DMS 273 treated with DMSO at 0.1 percent for 48 hours (cell line): ENCODE data around the gene PDLIM5.
"Not testable (repeated sequence)": the region's sequence is repeated elsewhere in the genome, so short reads cannot be mapped to it uniquely, and the experiment has no call there.

Experiments used
- DNase-seq: peaks from one replicate; lab custom pipeline; 2025; lab: John Stamatoyannopoulos, UW

PDLIM5 gene

GRCh38 chr4:94653095-94653649, 201.4 kb downstream of the PDLIM5 start:
- no peak for DNase-seq

DNA sequence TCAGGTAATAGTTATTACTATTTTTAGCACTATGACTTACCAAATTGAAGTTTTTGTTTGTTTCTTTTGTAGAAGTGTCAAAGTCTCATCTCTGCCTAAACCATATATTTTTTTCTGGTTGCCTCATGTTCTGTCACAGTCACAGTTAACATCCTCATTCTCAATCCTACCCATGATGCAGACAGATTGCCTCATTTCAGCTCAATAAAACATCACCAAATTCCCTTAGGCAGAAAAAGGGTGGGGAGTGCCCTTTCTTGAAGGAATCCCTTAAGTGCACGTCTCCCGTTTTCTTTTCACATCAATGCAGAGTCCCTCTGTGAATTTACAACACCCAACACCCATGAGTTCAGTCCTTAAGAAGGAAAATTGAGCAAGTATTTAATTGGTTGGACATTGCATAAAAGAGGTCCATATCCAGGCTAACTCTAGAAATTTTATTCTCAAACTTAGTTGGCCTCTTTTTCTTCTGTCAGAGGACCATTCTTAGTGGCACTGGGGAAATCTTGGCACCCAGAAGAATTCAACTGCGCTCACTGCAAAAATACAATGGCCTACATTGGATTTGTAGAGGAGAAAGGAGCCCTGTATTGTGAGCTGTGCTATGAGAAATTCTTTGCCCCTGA, 202.4 kb downstream of the PDLIM5 start:
- no peak for DNase-seq

DNA sequence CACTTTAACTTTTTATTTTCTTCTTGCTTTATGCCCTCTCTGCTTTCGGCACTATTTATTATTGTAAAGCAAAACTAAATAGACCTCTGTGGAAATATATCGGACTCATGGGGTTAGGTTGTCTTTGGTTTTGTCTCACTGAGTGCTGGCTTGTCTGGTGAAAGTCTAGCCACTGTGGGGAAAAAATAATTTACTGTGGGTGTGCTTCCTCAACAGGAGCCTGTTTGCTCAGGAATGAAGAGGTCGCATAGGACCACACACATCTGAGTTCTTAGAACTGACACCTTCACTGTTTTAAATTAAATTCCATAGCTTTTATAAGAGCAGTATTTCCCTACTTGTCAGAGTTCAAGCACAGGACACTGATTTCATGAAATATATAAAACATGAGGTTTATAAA, 203.0 kb downstream of the PDLIM5 start:
- no peak for DNase-seq

- no peak for DNase-seq
Measured at GRCh38 chr4:94660614-94661013, 208.9 kb downstream of the PDLIM5 start.

GRCh38 chr4:94665021-94665420, 213.3 kb downstream of the PDLIM5 start:
- not testable (repeated sequence) for DNase-seq

DNA sequence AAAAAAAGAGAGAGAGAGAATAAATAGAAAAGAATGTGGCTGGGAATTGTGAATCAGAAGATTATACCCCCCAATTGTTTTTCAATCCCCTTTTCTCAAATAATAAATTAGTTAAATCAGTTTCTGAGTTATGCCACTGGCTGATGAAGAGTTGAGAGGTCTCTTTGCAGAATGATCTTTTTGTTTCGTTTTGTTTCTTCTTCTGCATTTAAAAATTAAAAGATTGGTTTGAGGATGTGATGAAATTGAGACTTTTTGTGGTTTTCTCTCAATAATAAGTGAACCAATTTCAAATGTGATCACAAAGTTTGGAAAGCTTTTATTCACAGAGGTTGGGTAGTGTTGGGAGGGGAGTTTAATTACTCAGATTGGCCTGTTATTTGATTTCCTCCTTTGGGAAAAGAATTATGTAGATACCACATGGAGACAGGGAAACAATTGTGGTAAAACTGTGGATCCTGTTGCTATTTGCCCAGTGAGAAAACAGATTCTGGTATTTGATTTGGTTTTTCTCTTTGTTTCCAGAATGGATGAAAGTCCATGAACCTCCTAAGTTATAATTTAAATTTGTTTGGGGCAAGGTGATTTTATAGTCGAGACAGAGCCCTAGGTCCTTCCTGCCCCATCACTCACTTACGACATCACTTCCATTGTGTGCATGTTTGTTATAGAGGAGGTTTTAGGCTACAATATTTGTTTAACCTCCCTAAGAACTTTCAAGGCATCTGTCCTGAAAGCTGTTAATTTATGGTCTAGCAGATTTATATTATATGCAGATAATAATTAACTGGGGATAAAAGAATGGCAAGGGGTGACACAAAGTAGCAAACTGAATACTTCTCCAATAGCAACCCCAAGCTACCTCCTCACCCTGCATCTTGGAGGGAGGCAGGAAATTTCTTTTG, 214.0 kb downstream of the PDLIM5 start:
- no peak for DNase-seq

GRCh38 chr4:94668724-94669123, 217.0 kb downstream of the PDLIM5 start:
- no peak for DNase-seq

DNA sequence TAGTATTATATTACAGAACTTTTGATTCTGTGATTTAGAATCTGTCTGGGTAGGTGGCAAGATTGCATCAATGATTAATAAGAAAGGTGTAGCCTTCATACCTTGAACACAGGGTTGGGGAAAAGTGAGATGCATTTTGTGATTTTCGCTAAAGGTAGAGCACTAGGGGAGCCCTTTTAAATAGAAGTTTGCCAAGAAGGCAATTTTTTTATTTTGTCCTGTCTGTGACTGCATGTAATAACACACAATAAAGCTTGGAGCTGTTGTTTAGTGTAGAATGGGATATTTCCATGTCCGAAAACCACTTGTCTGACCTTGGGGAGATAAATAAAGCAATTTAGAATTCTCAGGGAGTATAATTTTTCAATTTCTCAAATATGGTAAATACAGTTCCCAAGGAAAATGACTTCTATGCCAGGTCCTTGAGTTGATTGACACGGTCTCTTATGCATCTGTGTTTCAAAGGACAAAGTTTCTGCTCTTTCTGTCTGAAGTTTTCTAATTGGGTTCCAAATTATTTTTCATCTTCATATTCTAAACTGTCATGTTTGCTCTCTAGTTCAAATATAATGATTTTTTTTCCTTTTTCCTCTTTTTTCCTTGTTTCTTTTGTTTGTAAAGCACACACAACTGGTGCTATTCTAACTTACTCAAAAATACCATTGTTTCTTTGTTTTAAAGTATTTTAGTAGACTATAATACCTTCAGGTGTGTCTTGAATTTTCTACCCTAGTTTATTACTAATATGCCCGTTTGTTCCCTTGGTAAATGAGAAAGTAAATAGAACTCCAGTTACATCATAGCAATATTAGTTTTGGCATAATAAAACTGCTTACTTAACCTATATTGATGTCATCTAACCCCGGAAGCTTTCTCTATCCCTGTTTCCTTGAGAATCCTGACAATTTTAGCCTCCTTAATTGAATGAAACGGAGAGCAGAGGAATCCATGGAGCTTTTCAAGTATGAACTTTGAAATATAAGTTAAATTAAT, 218.2 kb downstream of the PDLIM5 start:
- DNase-seq: no peak

- no peak for DNase-seq
Measured at GRCh38 chr4:94671113-94671512, 219.4 kb downstream of the PDLIM5 start.

GRCh38 chr4:94673961-94674360, 222.2 kb downstream of the PDLIM5 start:
- no peak for DNase-seq

DNA sequence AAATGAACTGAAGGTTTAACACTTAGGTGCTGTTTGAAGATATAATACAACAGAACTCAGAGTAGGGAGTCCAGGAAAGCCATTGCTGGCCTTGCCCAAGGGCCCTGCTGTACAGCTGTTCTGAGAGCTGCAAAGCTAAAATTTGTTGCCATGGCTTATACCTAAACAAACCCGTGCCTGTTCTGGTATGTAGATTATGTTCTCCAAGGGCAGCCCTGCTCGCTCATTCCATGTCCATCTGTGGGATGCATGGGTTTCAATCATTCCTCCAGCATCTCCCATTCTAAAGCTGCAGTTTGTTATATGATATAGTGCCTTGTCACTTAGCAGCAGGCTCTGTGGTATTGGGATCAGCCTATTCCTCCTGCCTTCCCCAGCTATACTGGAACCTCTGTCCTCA, 225.2 kb downstream of the PDLIM5 start:
- DNase-seq: no peak

- no peak for DNase-seq
Measured at GRCh38 chr4:94678896-94679295, 227.2 kb downstream of the PDLIM5 start.

DNA sequence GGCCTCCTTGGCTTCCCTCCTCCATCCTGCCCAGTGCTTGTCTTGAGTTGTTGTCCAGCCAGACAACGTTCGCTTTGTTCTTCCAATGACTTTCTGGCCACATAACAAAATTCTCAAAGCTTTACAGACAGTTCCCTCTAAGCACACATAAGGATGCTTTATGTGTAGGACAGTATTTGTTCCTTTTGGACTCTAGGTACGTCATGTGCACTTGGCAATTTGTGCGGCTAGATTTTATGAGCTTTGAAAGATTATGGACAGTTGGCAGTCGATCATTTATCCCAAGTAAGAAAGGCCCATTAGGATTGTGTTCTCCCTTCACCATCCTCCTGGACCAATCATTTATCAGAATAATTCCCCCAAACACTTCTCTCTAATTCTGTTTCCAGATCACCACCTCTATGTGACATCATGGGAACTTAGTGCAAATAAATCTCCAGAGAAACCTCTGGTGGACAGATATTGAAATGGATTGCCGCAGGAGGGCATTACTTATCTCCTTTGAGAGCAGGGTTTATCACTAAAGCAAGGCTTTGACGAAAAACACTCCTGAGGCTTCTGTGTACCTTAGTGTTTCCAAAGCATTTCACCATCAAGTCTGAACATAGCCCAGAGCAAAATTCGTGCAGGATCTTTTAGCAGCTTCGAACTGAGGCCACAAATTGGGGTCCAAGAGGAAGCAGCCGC, 228.6 kb downstream of the PDLIM5 start:
- DNase-seq: no peak

DNA sequence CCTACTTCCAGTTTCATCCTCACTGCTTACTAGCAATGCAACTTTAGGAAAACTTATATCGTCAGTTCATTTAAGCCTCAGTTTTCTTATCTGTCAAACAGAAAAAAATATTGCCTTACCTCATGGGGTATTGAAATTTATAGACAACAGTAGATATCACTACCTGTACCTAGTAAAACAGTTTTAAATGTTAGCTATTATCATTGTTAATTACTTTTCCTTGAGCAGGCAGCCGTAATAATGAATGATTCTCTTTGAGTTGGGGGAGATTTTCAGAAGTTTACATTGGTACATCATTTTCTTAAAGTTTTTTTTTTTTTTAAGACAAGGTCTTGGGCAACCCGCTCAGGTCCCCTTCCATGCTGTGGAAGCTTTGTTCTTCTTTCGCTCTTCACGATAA, 234.3 kb downstream of the PDLIM5 start:
- DNase-seq: no peak

GRCh38 chr4:94689155-94689860, 237.6 kb downstream of the PDLIM5 start:
- no peak for DNase-seq

DNA sequence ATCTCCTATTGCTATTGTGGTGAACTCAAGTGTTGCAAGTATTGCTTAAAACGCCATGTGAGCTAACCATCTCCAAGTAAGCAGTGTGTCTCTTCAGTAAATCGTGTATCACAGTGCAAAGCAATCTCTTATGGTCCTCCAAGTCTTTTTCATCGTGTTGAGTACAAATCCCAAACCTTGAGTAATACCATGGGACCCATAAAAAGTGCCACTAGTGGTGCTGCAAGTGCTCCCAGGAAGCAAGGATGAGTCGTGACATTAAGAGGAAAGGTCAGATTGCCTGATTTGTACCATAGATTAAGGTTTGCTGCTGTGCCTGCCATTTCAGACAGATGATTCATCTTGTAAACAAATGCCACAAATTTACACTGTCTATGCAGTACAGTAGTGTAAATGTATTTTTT, 239.1 kb downstream of the PDLIM5 start:
- no peak for DNase-seq

DNA sequence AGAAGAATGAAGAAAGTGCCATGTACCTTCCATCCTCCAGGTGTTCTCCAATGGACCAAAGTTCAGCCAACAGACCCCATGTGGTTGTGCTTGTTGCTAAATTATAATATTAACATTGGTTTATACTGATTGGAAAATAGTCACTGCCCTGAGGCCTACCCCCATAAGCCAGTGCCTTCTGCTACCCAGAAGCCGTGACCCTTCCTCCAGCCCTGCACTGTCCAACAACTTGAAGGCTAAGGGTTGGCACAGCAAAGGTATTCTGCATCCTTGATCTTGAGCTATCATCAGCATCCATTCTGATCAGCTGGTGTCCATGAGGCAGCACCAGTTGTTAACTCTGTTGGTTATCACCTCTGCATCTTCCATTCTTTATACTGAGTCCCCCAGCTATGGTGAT, 239.8 kb downstream of the PDLIM5 start:
- DNase-seq: no peak

DNA sequence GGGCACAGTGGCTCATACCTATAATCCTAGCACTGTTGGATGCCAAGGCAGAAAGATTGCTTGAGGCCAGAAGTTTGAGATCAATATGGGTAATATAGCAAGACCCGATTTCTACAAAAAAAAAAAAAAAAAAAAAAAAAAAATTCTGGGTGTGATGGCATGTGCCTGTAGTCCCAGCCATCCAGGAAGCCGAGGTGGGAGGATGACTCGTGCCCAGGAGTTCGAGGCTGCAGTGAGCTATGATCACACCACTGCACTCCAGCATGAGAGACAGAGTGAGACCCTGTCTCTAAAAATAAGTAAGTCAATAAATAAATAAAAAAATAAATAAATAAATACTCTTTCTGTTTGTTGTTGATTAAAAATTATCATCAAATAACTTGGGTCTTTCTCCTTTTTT, 243.6 kb downstream of the PDLIM5 start:
- DNase-seq: no peak

DNA sequence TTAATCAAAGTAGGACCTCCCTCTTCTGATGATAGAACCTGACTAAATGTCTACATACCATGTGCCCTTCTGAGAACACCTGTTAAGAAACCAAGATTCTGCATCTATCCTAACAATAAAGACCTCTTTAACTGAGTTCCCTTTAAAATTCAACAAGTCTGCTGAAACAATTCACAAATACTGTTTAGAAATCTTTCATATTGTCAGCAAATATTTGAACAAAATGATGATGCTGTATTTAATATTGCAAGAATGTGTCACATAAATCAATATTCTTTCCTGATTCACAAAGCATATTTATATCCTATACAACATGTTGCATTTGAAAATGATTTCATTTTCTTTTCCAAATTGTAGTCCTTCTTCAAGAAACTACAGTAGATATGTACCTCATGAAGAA, 246.4 kb downstream of the PDLIM5 start:
- DNase-seq: no peak

GRCh38 chr4:94700298-94700697, 248.6 kb downstream of the PDLIM5 start:
- DNase-seq: no peak
